Measurements from ENCODE around the gene IL1RAPL1.

DNA sequence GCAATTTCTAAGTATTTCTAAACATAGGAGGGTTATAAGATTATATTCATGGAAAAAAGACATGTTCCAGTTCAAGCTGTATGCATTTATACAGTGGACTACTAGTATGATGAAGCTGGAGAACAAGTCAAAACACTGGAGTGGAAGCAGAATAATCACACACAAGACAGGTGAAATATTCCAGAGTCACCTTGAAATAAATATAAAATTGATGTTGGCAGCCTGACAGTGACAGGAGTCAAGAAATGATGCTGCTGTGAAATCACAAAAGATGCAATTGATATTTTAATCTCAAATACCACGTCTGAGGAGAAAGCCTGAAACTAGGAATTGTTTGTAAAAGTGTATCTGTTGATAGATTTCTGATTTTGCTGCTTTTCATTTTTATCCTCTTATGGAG, 667.3 kb downstream of the IL1RAPL1 start:
- TF ChIP-seq, protein P1, sequence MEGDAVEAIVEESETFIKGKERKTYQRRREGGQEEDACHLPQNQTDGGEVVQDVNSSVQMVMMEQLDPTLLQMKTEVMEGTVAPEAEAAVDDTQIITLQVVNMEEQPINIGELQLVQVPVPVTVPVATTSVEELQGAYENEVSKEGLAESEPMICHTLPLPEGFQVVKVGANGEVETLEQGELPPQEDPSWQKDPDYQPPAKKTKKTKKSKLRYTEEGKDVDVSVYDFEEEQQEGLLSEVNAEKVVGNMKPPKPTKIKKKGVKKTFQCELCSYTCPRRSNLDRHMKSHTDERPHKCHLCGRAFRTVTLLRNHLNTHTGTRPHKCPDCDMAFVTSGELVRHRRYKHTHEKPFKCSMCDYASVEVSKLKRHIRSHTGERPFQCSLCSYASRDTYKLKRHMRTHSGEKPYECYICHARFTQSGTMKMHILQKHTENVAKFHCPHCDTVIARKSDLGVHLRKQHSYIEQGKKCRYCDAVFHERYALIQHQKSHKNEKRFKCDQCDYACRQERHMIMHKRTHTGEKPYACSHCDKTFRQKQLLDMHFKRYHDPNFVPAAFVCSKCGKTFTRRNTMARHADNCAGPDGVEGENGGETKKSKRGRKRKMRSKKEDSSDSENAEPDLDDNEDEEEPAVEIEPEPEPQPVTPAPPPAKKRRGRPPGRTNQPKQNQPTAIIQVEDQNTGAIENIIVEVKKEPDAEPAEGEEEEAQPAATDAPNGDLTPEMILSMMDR (conservative IDR thresholded peaks at IDR 0.05; ENCODE audit: low read length): no peak
- TF ChIP-seq EZH2phosphoT487 (IDR thresholded peaks at IDR 0.05; ENCODE audit: borderline replicate concordance): no peak
